Activated T-cell treated with anti-CD3 and anti-CD28 coated beads, Interleukin-2, amount 50 U/mL, for 72 hours (primary cell): ENCODE results near the gene KSR1. TPM values are rescaled to one million over a fixed set of nuclear protein-coding genes. Genes with fewer than 3 reads are reported as not detected.
"Not testable (repeated sequence)": the region's sequence is repeated elsewhere in the genome, so short reads cannot be mapped to it uniquely, and the experiment has no call there.

ENCODE experiments used
- ATAC-seq, 2 donors: fragments of 150-1000 bp; cut with Tn5 transposase; replicated peaks in 1 of 2; 2 replicates each; pipeline ENCODE4 v1.10.0; 2021; ENCODE audit warnings: moderate library complexity in 2 of 2, mild to moderate bottlenecking in 1 of 2
- DNase-seq, 2 donors: peaks; one replicate each; pipeline ENCODE4 v3.0.0; 2021 to 2022; ENCODE audit warnings: mixed read lengths in 1 of 2
- H3K27ac Mint-ChIP-seq: one replicate; pipeline ENCODE4 v1.8.0; 2022; ENCODE audit warnings: mild to moderate bottlenecking, moderate library complexity, mixed read lengths
- H3K27me3 Mint-ChIP-seq: one replicate; pipeline ENCODE4 v1.8.0; 2022; ENCODE audit warnings: low read depth, mixed read lengths
- H3K36me3 Mint-ChIP-seq, 2 donors: one replicate each; pipeline ENCODE4 v1.8.0; 2022; ENCODE audit warnings: mixed read lengths in 2 of 2, mild to moderate bottlenecking in 1 of 2; ENCODE audit not compliant: insufficient read depth in 2 of 2
- H3K4me1 Mint-ChIP-seq: one replicate; pipeline ENCODE4 v1.8.0; 2022; ENCODE audit warnings: low read depth, mixed read lengths
- H3K4me3 Mint-ChIP-seq, 2 donors: one replicate each; pipeline ENCODE4 v1.8.0; 2022; ENCODE audit warnings: mild to moderate bottlenecking in 2 of 2, mixed read lengths in 2 of 2, moderate library complexity in 2 of 2
- H3K9me3 Mint-ChIP-seq, 2 donors: one replicate each; pipeline ENCODE4 v1.8.0; 2022; ENCODE audit warnings: mixed read lengths in 2 of 2
- total RNA-seq, 2 donors: library from RNA; stranded (reverse); gene quantifications; one replicate each; pipeline ENCODE4 v1.2.3, GENCODE V29; 2022

The KSR1 gene
- total RNA-seq, 2 donors from 2014 or later = 191 to 296 TPM

GRCh38 chr17:27430383-27430840, 25.8 kb upstream of the KSR1 start:
- H3K36me3 Mint-ChIP-seq = peaks cover 0 to 1% of the 10 kb centered on the region in 2 donors
- H3K27ac Mint-ChIP-seq = no peak overlapping the region
- no peak for DNase-seq
- H3K4me3 Mint-ChIP-seq = no peak overlapping the region
- H3K27me3 Mint-ChIP-seq = peaks cover 7% of the 10 kb centered on the region
- ATAC-seq = no peak
- H3K9me3 Mint-ChIP-seq = no peaks in the 10 kb centered on the region
- H3K4me1 Mint-ChIP-seq = no peaks in the 10 kb centered on the region

DNA sequence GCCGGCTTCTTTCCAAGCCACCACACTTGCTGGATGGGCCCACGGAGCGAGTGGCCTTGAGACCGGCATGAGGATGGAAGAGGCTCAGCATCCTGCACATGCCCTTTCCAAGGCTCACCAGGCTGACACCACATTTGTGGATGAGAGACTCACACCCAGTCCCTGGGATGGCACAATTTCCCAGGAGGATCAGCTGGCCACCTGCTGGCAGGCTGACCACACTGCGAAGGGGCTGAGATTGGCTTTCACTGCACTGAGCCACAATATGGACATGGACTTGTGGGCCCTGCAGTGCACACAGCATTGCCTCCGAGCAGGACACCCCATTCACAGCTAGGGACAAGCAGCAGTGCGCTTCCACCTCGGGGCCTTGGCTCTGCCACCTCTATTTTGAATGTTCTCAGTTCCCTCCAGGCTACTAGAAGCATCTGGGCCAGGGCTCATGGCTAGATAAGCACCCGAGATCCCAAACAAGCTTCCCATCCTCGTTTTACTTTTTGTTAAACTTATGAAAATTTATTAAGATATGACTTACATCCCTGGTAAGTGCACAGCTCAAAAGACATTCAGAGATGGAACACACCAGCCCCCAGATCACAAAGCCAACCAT, 25.3 kb upstream of the KSR1 start:
- Mint-ChIP-seq H3K4me3 (no peak overlapping the region), H3K36me3 (peaks cover 0 to 1% of the 10 kb centered on the region in 2 donors), H3K9me3 (no peaks in the 10 kb centered on the region), H3K27ac (no peak overlapping the region), H3K27me3 (peaks cover 7% of the 10 kb centered on the region), H3K4me1 (no peaks in the 10 kb centered on the region)
- DNase-seq (no peak), ATAC-seq (no peak)

GRCh38 chr17:27433521-27433920, 22.7 kb upstream of the KSR1 start:
- Mint-ChIP-seq H3K27ac (no peak overlapping the region), H3K27me3 (no peaks in the 10 kb centered on the region), H3K9me3 (no peaks in the 10 kb centered on the region), H3K4me3 (no peak overlapping the region), H3K4me1 (no peaks in the 10 kb centered on the region), H3K36me3 (peaks cover 0 to under 1% of the 10 kb centered on the region in 2 donors)
- DNase-seq = no peak
- ATAC-seq = no peak

GRCh38 chr17:27435431-27436070, 20.7 kb upstream of the KSR1 start:
- not testable (repeated sequence) for H3K36me3 Mint-ChIP-seq, H3K27ac Mint-ChIP-seq, DNase-seq, H3K27me3 Mint-ChIP-seq, H3K9me3 Mint-ChIP-seq, H3K4me3 Mint-ChIP-seq, H3K4me1 Mint-ChIP-seq, ATAC-seq

DNA sequence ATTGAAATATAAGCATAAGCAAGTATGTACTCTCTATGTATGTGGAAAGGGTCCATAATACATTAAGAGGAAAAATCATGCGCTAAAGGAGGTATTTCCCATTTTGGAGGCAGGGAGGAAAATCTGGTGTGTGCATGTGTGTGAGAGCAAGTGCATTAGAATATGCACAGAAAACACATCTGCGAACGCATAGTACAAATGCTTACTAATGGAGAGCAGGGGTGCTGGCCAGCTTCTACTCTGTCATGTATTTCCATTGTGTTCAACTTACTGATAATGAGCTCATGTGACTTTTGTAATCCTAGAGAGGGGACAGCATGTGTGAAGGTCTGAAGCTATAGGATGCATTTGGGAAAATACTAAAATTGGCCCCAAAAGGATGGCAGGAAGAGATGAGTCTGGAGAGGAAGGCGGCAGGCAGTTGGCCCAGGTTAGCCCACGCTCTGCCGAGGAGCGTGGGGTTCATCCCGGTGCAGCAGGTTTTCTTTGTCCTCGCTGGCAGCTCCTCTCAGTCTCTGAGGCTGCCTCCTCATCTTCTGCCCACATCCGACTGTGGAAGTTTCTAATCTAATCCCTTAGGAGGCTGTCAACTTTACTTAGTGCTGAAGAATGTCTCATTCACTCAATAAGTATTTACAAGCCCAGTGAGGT, 17.8 kb upstream of the KSR1 start:
- Mint-ChIP-seq H3K4me1 (peaks cover 7% of the 10 kb centered on the region), H3K27ac (no peak overlapping the region), H3K4me3 (no peak overlapping the region), H3K9me3 (no peaks in the 10 kb centered on the region), H3K36me3 (no peaks in the 10 kb centered on the region), H3K27me3 (no peaks in the 10 kb centered on the region)
- DNase-seq (no peak), ATAC-seq (no peak)

DNA sequence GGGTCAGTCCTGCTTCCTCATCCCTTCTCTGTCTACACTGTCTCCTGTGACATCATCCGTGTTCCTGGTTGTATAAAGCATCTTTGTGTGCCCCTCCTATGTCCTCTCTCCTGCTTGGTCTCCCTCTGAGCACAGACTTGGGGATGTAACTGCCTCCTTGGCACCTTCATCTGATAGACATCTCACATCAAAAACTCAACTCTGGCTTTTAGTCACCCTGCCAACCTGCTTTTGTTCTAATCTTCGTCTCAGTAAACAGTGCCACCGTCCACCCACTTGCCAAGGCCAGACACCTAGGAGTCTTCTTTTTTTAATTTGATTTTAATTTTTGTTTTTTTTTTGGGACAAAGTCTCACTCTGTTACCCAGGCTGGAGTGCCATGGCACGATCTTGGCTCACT, 16.9 kb upstream of the KSR1 start:
- no peaks in the 10 kb centered on the region for H3K36me3 Mint-ChIP-seq
- H3K27ac Mint-ChIP-seq = no peak overlapping the region
- ATAC-seq (peak; percentile 32 to 59), DNase-seq (no peak)
- peaks cover 7% of the 10 kb centered on the region for H3K4me1 Mint-ChIP-seq
- H3K9me3 Mint-ChIP-seq = no peaks in the 10 kb centered on the region
- H3K27me3 Mint-ChIP-seq = no peaks in the 10 kb centered on the region
- no peak overlapping the region for H3K4me3 Mint-ChIP-seq

DNA sequence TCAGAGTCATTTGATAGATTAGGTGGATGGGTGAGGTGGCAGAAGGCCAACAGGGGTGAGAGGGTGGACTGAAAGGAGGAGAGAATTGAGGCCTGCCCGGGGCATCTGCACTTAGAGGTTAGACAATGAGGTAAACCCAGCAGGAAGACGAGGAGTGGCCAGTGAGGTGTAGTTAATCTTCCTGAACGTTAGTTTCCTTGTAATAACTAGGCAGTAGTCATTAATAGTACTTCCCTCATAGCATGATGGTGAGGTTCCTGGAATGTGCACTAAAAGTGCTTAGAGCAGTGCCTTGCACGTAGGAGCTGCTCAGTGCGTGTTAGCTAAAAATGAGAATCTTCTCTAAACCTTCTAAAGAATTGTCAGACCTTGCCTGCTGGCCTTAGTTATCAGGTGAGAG, 13.5 kb upstream of the KSR1 start:
- Mint-ChIP-seq H3K27me3 (peaks cover 13% of the 10 kb centered on the region), H3K36me3 (no peaks in the 10 kb centered on the region), H3K27ac (no peak overlapping the region), H3K4me3 (no peak overlapping the region), H3K9me3 (no peaks in the 10 kb centered on the region), H3K4me1 (peaks cover 7% of the 10 kb centered on the region)
- ATAC-seq = no peak
- DNase-seq = no peak

GRCh38 chr17:27443491-27443890, 12.8 kb upstream of the KSR1 start:
- no peaks in the 10 kb centered on the region for H3K9me3 Mint-ChIP-seq
- peaks cover 7% of the 10 kb centered on the region for H3K4me1 Mint-ChIP-seq
- H3K27me3 Mint-ChIP-seq = peaks cover 16% of the 10 kb centered on the region
- no peak overlapping the region for H3K4me3 Mint-ChIP-seq
- no peak overlapping the region for H3K27ac Mint-ChIP-seq
- no peak for DNase-seq
- no peaks in the 10 kb centered on the region for H3K36me3 Mint-ChIP-seq
- ATAC-seq = no peak

GRCh38 chr17:27445971-27446370, 10.3 kb upstream of the KSR1 start:
- no peak for ATAC-seq
- no peak overlapping the region for H3K4me3 Mint-ChIP-seq
- no peaks in the 10 kb centered on the region for H3K36me3 Mint-ChIP-seq
- peaks cover 30% of the 10 kb centered on the region for H3K27me3 Mint-ChIP-seq
- no peak overlapping the region for H3K27ac Mint-ChIP-seq
- no peak for DNase-seq
- peaks cover 6% of the 10 kb centered on the region for H3K4me1 Mint-ChIP-seq
- H3K9me3 Mint-ChIP-seq = no peaks in the 10 kb centered on the region

DNA sequence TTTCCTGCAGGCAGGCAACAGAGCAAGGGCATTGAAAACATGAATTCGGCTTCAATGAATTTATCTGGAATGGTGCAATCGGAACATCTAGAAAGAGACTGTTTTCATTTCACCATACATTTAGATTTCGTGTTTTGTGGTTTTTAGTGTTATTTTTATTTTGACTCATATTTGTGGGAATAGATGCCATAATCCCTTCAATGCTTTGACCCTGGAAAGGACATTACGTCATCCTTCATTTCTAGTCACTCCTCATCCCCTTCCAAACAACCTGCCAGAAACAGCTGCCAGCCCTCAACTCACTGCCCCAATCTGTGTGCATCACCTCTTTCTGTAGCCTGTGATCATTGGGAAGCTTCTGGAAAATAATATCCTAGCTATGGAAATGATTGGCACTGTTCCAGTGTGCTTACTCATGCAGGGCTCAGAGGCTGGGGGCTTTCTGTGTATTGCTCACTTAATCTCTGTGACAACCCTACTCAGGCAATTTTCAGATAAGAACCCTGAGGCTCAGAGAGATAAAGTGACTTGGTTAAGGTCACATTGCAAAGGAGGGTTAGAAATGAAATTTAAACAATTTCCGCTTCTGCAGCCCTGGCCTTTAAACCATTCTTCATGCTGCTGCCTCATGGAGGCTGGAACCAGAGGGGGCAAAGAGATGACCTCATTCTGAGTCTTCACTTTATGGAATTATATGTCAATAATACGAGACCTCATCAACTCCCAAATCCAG, 9.5 kb upstream of the KSR1 start:
- no peaks in the 10 kb centered on the region for H3K36me3 Mint-ChIP-seq
- H3K4me1 Mint-ChIP-seq = peaks cover 6% of the 10 kb centered on the region
- H3K9me3 Mint-ChIP-seq = no peaks in the 10 kb centered on the region
- no peak overlapping the region for H3K4me3 Mint-ChIP-seq
- no peak overlapping the region for H3K27ac Mint-ChIP-seq
- ATAC-seq = no peak
- peaks cover 30% of the 10 kb centered on the region for H3K27me3 Mint-ChIP-seq
- no peak for DNase-seq

GRCh38 chr17:27448534-27448933, 7.7 kb upstream of the KSR1 start:
- not testable (repeated sequence) for ATAC-seq, H3K9me3 Mint-ChIP-seq, H3K36me3 Mint-ChIP-seq, H3K4me3 Mint-ChIP-seq, DNase-seq
- peaks cover 30% of the 10 kb centered on the region for H3K27me3 Mint-ChIP-seq
- H3K27ac Mint-ChIP-seq = peak overlapping the region; percentile 53
- H3K4me1 Mint-ChIP-seq = peaks cover 10% of the 10 kb centered on the region

GRCh38 chr17:27449541-27449940, 6.7 kb upstream of the KSR1 start:
- Mint-ChIP-seq H3K9me3 (no peaks in the 10 kb centered on the region), H3K4me3 (no peak overlapping the region), H3K4me1 (peaks cover 20% of the 10 kb centered on the region), H3K36me3 (no peaks in the 10 kb centered on the region), H3K27ac (no peak overlapping the region), H3K27me3 (peaks cover 30% of the 10 kb centered on the region)
- DNase-seq (no peak), ATAC-seq (no peak)

DNA sequence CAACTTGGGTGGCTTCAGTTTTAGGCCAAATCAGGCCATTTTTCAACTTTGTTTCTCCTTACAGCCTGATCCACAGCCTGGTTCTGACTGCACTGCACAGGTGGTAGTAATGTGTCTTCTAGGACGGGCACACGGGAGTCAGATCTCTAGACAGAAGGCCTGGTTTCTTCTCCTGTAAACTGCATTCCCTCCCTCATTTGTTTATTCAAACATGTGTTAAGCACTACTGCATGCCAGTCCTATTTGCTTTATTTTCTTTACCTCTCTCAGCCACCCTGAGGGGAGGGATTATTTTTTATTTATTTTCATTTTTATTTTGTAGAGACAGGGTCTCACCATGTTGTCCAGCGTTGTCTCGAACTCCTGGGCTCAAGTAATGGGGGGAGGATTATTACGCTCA, 6.3 kb upstream of the KSR1 start:
- DNase-seq (no peak), ATAC-seq (no peak)
- Mint-ChIP-seq H3K9me3 (no peaks in the 10 kb centered on the region), H3K4me3 (no peak overlapping the region), H3K36me3 (no peaks in the 10 kb centered on the region), H3K27me3 (peaks cover 30% of the 10 kb centered on the region), H3K27ac (no peak overlapping the region), H3K4me1 (peaks cover 24% of the 10 kb centered on the region)
